ENCODE data around the gene SYNDIG1. TPM values are rescaled to one million over a fixed set of nuclear protein-coding genes. Genes with fewer than 3 reads are reported as not detected.

SYNDIG1 gene
- total RNA-seq, 6 donors from 2014 or later: 0.30 to 0.37 (median 0.34) TPM; not detected in 3

GRCh38 chr20:24699321-24700165, 230.1 kb downstream of the SYNDIG1 start:
- no peak overlapping the region for H3K27ac ChIP-seq
- no peaks in the 10 kb centered on the region for H3K27me3 ChIP-seq
- H3K36me3 ChIP-seq: no peaks in the 10 kb centered on the region
- no peak for DNase-seq
- no peak for ATAC-seq (ENCODE audit: low FRiP score in 2 of 2)
- TF ChIP-seq POLR2AphosphoS5 (IDR thresholded peaks at IDR 0.05) (no peak), CTCF (IDR thresholded peaks at IDR 0.05) (no peak), EP300 (IDR thresholded peaks at IDR 0.05) (no peak), POLR2A (IDR thresholded peaks at IDR 0.05) (no peak)
- H3K4me3 ChIP-seq: no peak overlapping the region
- no peaks in the 10 kb centered on the region for H3K9me3 ChIP-seq
- 79 to 86% methylated on average over 8 of the region's 8 CpGs for WGBS, 2 donors
- peaks cover 0 to 4% (median 0%) of the 10 kb centered on the region in 4 donors for H3K4me1 ChIP-seq

- TF ChIP-seq EP300 (IDR thresholded peaks at IDR 0.05): no peak
- no peak for TF ChIP-seq POLR2A (IDR thresholded peaks at IDR 0.05)
- no peak for TF ChIP-seq CTCF (IDR thresholded peaks at IDR 0.05)
- no peak for TF ChIP-seq POLR2AphosphoS5 (IDR thresholded peaks at IDR 0.05)
- Histone ChIP-seq H3K27me3 (no peaks in the 10 kb centered on the region), H3K9me3 (no peaks in the 10 kb centered on the region), H3K4me1 (no peaks in the 10 kb centered on the region), H3K27ac (no peak overlapping the region), H3K4me3 (no peak overlapping the region), H3K36me3 (no peaks in the 10 kb centered on the region)
- 77 to 82% methylated on average over 6 of the region's 6 CpGs for WGBS, 2 donors
- no peak for DNase-seq
- ATAC-seq (ENCODE audit: low FRiP score in 2 of 2): no peak
Observed at GRCh38 chr20:24700166-24700860, 230.9 kb downstream of the SYNDIG1 start.

- Histone ChIP-seq H3K9me3 (no peaks in the 10 kb centered on the region), H3K27me3 (no peaks in the 10 kb centered on the region), H3K4me3 (no peak overlapping the region), H3K4me1 (no peaks in the 10 kb centered on the region), H3K36me3 (no peaks in the 10 kb centered on the region), H3K27ac (no peak overlapping the region)
- TF ChIP-seq EP300 (IDR thresholded peaks at IDR 0.05) (no peak), CTCF (IDR thresholded peaks at IDR 0.05) (no peak), POLR2AphosphoS5 (IDR thresholded peaks at IDR 0.05) (no peak), POLR2A (IDR thresholded peaks at IDR 0.05) (no peak)
- DNase-seq (no peak), ATAC-seq (ENCODE audit: low FRiP score in 2 of 2) (no peak)
- WGBS, 2 donors: 83 to 84% methylated on average over 2 to 6 of the region's 6 CpGs
Observed at GRCh38 chr20:24701027-24701426, 231.6 kb downstream of the SYNDIG1 start.

- no peak for DNase-seq
- H3K4me3 ChIP-seq: no peak overlapping the region
- TF ChIP-seq POLR2AphosphoS5 (IDR thresholded peaks at IDR 0.05) (no peak), CTCF (IDR thresholded peaks at IDR 0.05) (no peak), POLR2A (IDR thresholded peaks at IDR 0.05) (no peak), EP300 (IDR thresholded peaks at IDR 0.05) (no peak)
- H3K27ac ChIP-seq: no peak overlapping the region
- H3K4me1 ChIP-seq: no peaks in the 10 kb centered on the region
- no peak for ATAC-seq (ENCODE audit: low FRiP score in 2 of 2)
- H3K9me3 ChIP-seq: no peaks in the 10 kb centered on the region
- WGBS, 2 donors: 80 to 87% methylated on average over 4 to 6 of the region's 6 CpGs
- no peaks in the 10 kb centered on the region for H3K27me3 ChIP-seq
- no peaks in the 10 kb centered on the region for H3K36me3 ChIP-seq
Observed at GRCh38 chr20:24701668-24702067, 232.2 kb downstream of the SYNDIG1 start.
